Iris pigment epithelial cell (primary cell): Measurements from ENCODE around the gene TJP1.
"Not testable (repeated sequence)": the region's sequence is repeated elsewhere in the genome, so short reads cannot be mapped to it uniquely, and the experiment has no call there.

Experiments used
- DNase-seq: peaks from one replicate; pipeline ENCODE4 v3.0.0-alpha.2; 2011; ENCODE audit warnings: low read depth

Gene TJP1

GRCh38 chr15:29666241-29666640 is 156.0 kb downstream of the TJP1 start:
- no peak for DNase-seq

GRCh38 chr15:29665444-29666003 is 156.7 kb downstream of the TJP1 start:
- DNase-seq = no peak

- DNase-seq = no peak
Measured at GRCh38 chr15:29664406-29664805, 157.9 kb downstream of the TJP1 start.

- DNase-seq = not testable (repeated sequence)
Measured at GRCh38 chr15:29657476-29657817, 164.8 kb downstream of the TJP1 start.

GRCh38 chr15:29656636-29657475 is 165.4 kb downstream of the TJP1 start:
- no peak for DNase-seq

GRCh38 chr15:29652595-29652994 is 169.7 kb downstream of the TJP1 start:
- DNase-seq = no peak

- no peak for DNase-seq
Measured at GRCh38 chr15:29651476-29652233, 170.6 kb downstream of the TJP1 start.
